ENCODE results near the gene DNAJC2.
"Not testable (repeated sequence)": the region's sequence is repeated elsewhere in the genome, so short reads cannot be mapped to it uniquely, and the experiment has no call there.

DNAJC2 gene

DNA sequence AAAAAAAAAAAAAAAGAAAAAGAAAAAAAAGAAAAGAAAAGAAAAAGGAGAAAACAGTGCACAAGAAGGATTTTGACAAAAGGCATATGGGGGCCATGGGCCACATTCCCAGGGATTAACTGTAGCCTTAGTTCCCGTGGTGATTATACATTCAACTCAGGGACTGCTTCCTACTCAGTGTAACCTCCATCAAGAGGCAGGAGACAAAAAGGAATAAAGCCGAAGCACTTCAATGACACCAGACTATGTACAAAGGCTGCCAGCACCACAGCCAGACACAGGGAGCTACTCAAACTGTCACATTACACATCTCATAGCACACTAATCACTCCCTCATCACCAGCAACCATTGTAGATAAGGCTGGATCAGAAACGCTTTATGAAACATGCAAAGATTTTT, 52.4 kb downstream of the DNAJC2 start (continued):
- no peak for TF ChIP-seq SNAI2 (CRISPR knock-in tag; IDR thresholded peaks at IDR 0.05)
- TF ChIP-seq ZNF8 (CRISPR knock-in tag; IDR thresholded peaks at IDR 0.05) = no peak
- TF ChIP-seq TOX (CRISPR knock-in tag; IDR thresholded peaks at IDR 0.05; ENCODE audit: borderline replicate concordance) = no peak
- TF ChIP-seq POU6F1 (CRISPR knock-in tag; IDR thresholded peaks at IDR 0.05; ENCODE audit: borderline replicate concordance, low read depth) = no peak
- TF ChIP-seq ARNTL (CRISPR knock-in tag; IDR thresholded peaks at IDR 0.05; ENCODE audit: borderline replicate concordance, low read depth) = no peak
- no peak for TF ChIP-seq TCF4 (CRISPR knock-in tag; IDR thresholded peaks at IDR 0.05; ENCODE audit: borderline replicate concordance)

DNA sequence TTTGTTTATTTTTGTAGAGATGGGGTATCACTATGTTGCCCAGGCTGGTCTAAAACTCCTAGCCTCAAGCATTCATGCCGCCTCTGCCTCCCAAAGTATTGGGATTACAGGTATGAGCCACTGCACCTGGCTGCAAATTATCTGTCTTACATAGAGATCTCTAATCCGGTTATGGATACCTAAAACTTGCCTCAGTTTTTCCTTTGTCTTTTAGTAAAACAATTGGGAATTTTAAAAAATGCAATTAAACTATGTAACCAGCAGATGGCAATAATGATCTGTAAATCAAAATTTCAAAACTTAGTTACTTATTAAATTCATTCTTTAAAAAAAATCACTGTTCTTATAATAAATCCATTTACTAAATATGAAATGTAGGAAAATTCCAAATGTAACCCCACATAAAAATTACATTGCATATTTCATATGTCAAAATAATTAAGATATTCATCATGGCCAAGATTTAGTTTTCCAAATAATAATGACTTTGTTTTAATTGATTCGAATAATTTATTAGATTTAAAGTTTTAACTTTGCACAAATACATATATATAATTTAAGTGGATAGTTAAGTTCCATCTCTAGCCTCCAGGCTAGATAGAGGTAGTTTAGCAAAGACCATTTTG, 61.7 kb downstream of the DNAJC2 start:
- ATAC-seq = not testable (repeated sequence)

DNA sequence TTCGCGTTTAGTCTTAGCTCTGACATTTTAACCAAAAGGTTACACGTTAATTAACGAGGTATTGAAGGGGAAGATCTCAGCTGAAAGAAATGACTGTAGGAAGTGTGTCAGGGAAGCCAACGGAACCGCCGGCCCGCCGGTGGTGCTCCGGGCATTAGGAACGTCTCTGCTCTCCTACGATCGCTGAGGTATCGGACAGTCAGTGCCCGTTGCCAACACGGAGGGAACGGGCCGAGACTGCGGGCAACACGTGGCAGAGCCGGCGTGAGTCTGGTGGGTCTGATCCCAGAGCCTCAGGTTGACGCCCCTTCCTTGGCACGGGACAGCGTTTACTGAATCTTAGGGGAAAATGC, 63.8 kb downstream of the DNAJC2 start:
- not testable (repeated sequence) for ATAC-seq

- ATAC-seq = peak; percentile 93
Measured at GRCh38 chr7:103279963-103280802, 64.4 kb downstream of the DNAJC2 start.

DNA sequence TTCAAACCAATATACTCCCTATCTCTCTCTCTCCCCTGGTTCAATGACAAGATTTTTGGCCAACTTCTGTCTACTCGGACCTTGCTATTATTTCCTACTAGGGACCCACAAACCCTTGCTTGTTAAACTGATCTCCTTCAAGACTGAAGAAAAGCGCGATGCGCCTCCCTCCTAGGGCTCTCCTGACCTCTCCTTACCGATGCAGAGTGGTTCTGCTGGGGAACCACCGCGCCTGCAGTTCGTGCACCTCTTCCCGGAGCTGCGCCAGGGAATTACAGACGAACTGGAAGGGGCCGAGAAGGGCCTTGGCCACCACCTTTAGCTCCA, 65.0 kb downstream of the DNAJC2 start:
- peak; percentile 85 for ATAC-seq

- ATAC-seq = not testable (repeated sequence)
Measured at GRCh38 chr7:103278195-103278594, 66.4 kb downstream of the DNAJC2 start.

DNA sequence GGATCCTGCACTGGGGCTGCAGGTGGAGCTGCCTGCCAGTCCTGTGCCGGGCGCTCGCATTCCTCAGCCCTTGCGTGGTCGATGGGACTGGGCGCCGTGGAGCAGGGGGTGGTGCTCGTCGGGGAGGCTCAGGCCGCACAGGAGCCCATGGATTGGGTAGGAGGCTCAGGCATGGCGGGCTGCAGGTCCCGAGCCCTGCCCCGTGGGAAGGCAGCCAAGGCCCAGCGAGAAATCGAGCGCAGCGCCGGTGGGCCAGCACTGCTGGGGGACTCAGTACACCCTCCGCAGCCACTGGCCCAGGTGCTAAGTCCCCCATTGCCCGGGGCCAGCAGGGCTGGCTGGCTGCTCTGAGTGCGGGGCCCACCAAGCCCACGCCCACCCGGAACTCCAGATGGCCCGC, 69.7 kb downstream of the DNAJC2 start:
- ATAC-seq = not testable (repeated sequence)

DNA sequence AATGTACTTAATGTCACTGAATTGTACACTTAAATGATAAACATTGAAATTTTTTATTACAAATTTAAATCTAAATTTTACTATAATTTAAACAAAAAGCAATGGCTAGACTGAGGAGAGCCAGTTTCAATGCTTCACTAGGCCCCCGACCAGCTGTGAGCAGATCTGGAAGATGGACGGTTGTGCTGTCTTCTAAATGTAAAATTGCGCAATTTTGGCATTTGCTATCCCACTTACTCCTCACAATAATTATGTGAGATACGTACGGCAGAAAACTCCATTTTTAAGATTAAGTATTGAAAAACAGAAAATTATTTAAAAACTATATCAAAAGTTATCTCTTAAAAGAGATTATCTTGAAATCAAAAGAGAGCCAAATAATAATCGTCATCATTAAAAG, 71.2 kb downstream of the DNAJC2 start:
- ATAC-seq = not testable (repeated sequence)

- ATAC-seq = not testable (repeated sequence)
- TF ChIP-seq TCF4 (CRISPR knock-in tag; IDR thresholded peaks at IDR 0.05; ENCODE audit: borderline replicate concordance) (peak; percentile 77), ZFP3 (CRISPR knock-in tag; IDR thresholded peaks at IDR 0.05) (0 out of 2 replicates have a peak, but pooled peaks have one; percentile 48), ISL1 (CRISPR knock-in tag; IDR thresholded peaks at IDR 0.05) (peak; percentile 57), CSDC2 (CRISPR knock-in tag; IDR thresholded peaks at IDR 0.05) (0 out of 2 replicates have a peak, but pooled peaks have one; percentile 11)
- TF ChIP-seq, protein P1, sequence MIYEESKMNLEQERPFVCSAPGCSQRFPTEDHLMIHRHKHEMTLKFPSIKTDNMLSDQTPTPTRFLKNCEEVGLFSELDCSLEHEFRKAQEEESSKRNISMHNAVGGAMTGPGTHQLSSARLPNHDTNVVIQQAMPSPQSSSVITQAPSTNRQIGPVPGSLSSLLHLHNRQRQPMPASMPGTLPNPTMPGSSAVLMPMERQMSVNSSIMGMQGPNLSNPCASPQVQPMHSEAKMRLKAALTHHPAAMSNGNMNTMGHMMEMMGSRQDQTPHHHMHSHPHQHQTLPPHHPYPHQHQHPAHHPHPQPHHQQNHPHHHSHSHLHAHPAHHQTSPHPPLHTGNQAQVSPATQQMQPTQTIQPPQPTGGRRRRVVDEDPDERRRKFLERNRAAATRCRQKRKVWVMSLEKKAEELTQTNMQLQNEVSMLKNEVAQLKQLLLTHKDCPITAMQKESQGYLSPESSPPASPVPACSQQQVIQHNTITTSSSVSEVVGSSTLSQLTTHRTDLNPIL (CRISPR knock-in tag; IDR thresholded peaks at IDR 0.05; ENCODE audit: low read depth) = 0 out of 2 replicates have a peak, but pooled peaks have one; percentile 36
- TF ChIP-seq, protein P2, sequence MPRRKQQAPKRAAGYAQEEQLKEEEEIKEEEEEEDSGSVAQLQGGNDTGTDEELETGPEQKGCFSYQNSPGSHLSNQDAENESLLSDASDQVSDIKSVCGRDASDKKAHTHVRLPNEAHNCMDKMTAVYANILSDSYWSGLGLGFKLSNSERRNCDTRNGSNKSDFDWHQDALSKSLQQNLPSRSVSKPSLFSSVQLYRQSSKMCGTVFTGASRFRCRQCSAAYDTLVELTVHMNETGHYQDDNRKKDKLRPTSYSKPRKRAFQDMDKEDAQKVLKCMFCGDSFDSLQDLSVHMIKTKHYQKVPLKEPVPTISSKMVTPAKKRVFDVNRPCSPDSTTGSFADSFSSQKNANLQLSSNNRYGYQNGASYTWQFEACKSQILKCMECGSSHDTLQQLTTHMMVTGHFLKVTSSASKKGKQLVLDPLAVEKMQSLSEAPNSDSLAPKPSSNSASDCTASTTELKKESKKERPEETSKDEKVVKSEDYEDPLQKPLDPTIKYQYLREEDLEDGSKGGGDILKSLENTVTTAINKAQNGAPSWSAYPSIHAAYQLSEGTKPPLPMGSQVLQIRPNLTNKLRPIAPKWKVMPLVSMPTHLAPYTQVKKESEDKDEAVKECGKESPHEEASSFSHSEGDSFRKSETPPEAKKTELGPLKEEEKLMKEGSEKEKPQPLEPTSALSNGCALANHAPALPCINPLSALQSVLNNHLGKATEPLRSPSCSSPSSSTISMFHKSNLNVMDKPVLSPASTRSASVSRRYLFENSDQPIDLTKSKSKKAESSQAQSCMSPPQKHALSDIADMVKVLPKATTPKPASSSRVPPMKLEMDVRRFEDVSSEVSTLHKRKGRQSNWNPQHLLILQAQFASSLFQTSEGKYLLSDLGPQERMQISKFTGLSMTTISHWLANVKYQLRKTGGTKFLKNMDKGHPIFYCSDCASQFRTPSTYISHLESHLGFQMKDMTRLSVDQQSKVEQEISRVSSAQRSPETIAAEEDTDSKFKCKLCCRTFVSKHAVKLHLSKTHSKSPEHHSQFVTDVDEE (CRISPR knock-in tag; IDR thresholded peaks at IDR 0.05) = peak; percentile 63; the same call in 1 of the 2 replicates
Measured at GRCh38 chr7:103266229-103266628, 78.3 kb downstream of the DNAJC2 start.

DNA sequence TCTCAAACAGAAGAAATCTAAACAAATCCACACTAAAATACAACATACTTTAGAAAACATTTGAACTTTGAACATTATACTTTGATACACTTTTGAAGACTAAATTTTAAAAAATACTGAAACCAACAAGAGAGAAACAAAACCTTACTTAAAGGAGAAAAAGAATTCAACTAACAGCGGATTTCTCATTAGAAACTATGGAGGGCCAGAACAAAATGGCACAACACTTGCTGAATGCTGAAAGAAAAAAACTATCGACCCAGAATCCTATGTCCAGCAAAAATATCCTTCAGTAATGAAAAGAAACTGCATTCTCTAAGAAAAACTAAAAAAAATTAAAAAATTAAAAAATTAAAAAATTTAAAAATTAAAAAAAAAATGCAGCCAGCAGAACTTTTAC, 80.5 kb downstream of the DNAJC2 start:
- ATAC-seq = not testable (repeated sequence)
